Uterus (tissue), 4 donors: ENCODE results near the gene DNAH8. TPM values are rescaled to one million over a fixed set of nuclear protein-coding genes. Genes with fewer than 3 reads are reported as not detected.

Source experiments
- DNase-seq, 2 donors: peaks; one replicate each; pipeline ENCODE4 v3.0.0-alpha.2; 2019 to 2020
- H3K27ac ChIP-seq, 2 donors: fragments of 200-600 bp; sonication (generic); 1 replicate in 1 of 2; 2 replicates in 1 of 2; pipeline ENCODE4 v1.5.1; 2016 to 2018
- H3K27me3 ChIP-seq, 2 donors: fragments of 200-600 bp; sonication (generic); one replicate each; pipeline ENCODE4 v1.5.1; 2018 to 2019; ENCODE audit warnings: control low read depth in 1 of 2
- H3K36me3 ChIP-seq, 2 donors: fragments of 200-600 bp; sonication (generic); one replicate each; pipeline ENCODE4 v1.5.1; 2019; ENCODE audit warnings: control low read depth in 1 of 2
- H3K4me1 ChIP-seq, 2 donors: fragments of 200-600 bp; sonication (generic); one replicate each; pipeline ENCODE4 v1.5.1; 2018 to 2019; ENCODE audit warnings: control low read depth in 1 of 2
- H3K4me3 ChIP-seq, 2 donors: fragments of 200-600 bp; sonication (generic); 1 replicate in 1 of 2; 2 replicates in 1 of 2; pipeline ENCODE4 v1.5.1; 2018 to 2019; ENCODE audit warnings: mild to moderate bottlenecking in 1 of 2
- H3K9me3 ChIP-seq, 2 donors: fragments of 200-600 bp; sonication (generic); one replicate each; pipeline ENCODE4 v1.5.1; 2019; ENCODE audit warnings: control low read depth in 1 of 2
- POLR2A ChIP-seq, 2 donors: fragments of 450-650 bp; IDR thresholded peaks; one replicate each; pipeline ENCODE4 v1.6.1; 2016; ENCODE audit warnings: antibody characterized with exemption in 2 of 2, mild to moderate bottlenecking in 1 of 2, moderate library complexity in 1 of 2
- intact Hi-C: fragments of 100-400 bp; cut with DNase I; formaldehyde crosslinking; loops from one replicate; pipeline ENCODE4 v1.15.1; 2023; ENCODE audit warnings: low total_unique reads
- total RNA-seq, 4 donors: library from RNA; depleted of rRNA in 3 of 4; stranded (reverse); fragments of >200 nt in 3 of 4; gene quantifications; one replicate each; pipeline versions ENCODE4 v1.1.0 to v1.2.4, GENCODE V29; 2014 to 2023
- TF ChIP-seq, protein P1 (sequence below), 4 experiments: fragments of 200-600 bp in 2 of 4; fragments of 450-650 bp in 2 of 4; sonication (generic) in 2 of 4; IDR thresholded peaks; one replicate each; pipeline ENCODE4 v1.5.1; 2016 to 2019; ENCODE audit warnings: antibody characterized with exemption in 4 of 4, mild to moderate bottlenecking in 2 of 4, moderate library complexity in 1 of 4
- donor health status: DM: yes; HTN: yes; CAD: no.

Gene DNAH8
- total RNA-seq, 4 donors from 2014 or later: 0.03 to 0.69 TPM; not detected in 2

DNA sequence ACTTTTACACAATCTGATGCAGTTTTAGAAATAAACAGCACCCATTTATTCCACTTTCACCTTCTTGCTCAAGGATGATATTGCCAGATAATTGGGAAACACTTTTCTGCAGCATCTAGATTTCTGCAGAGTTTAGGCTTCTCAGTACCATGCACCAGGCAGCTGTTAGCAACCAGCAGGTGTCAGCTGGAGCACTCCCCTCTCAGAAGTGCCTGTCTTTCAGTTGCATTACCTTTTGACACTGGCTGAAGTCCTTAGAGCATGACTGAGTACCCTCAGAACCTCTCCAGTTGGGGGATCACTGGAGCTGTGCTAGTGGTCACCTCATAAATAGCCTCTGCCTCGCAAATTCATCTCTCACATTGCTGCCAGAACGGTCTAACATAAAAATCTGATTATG is 91.2 kb downstream of the DNAH8 start:
- Histone ChIP-seq H3K36me3 (no peaks in the 10 kb centered on the region), H3K9me3 (no peaks in the 10 kb centered on the region), H3K27me3 (peaks cover 0 to 5% of the 10 kb centered on the region in 2 donors), H3K27ac (no peak overlapping the region), H3K4me3 (no peak overlapping the region), H3K4me1 (no peaks in the 10 kb centered on the region)
- no peak for DNase-seq
- TF ChIP-seq, protein P1, sequence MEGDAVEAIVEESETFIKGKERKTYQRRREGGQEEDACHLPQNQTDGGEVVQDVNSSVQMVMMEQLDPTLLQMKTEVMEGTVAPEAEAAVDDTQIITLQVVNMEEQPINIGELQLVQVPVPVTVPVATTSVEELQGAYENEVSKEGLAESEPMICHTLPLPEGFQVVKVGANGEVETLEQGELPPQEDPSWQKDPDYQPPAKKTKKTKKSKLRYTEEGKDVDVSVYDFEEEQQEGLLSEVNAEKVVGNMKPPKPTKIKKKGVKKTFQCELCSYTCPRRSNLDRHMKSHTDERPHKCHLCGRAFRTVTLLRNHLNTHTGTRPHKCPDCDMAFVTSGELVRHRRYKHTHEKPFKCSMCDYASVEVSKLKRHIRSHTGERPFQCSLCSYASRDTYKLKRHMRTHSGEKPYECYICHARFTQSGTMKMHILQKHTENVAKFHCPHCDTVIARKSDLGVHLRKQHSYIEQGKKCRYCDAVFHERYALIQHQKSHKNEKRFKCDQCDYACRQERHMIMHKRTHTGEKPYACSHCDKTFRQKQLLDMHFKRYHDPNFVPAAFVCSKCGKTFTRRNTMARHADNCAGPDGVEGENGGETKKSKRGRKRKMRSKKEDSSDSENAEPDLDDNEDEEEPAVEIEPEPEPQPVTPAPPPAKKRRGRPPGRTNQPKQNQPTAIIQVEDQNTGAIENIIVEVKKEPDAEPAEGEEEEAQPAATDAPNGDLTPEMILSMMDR (IDR thresholded peaks at IDR 0.05): no peak
- TF ChIP-seq POLR2A (IDR thresholded peaks at IDR 0.05): no peak
- intact Hi-C loops: no loop called here

DNA sequence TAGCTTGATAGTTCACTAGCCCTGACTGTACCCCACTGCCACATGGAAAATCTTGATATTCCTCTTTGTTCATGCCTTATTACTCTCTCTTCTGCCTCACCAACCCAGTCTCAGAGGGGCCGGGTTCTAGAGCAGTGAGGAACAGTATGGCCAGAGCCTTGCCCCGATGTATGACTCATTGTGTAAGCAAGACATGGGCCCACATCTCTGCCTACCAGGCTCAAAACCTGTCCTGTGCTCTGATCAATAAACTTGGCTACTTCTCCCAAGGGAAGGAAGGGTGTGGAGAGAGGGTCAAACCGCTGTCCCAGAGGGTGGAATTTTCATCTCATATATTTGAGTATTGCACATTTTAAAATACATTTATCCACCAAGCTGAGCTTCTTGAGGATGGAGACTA is 91.7 kb downstream of the DNAH8 start:
- no peak for TF ChIP-seq POLR2A (IDR thresholded peaks at IDR 0.05)
- TF ChIP-seq, protein P1 (IDR thresholded peaks at IDR 0.05): no peak
- H3K27me3 ChIP-seq: peaks cover 0 to 5% of the 10 kb centered on the region in 2 donors
- no peaks in the 10 kb centered on the region for H3K4me1 ChIP-seq
- H3K36me3 ChIP-seq: no peaks in the 10 kb centered on the region
- no peak overlapping the region for H3K4me3 ChIP-seq
- DNase-seq: no peak
- intact Hi-C loops: no loop called here
- H3K27ac ChIP-seq: no peak overlapping the region
- H3K9me3 ChIP-seq: no peaks in the 10 kb centered on the region

DNA sequence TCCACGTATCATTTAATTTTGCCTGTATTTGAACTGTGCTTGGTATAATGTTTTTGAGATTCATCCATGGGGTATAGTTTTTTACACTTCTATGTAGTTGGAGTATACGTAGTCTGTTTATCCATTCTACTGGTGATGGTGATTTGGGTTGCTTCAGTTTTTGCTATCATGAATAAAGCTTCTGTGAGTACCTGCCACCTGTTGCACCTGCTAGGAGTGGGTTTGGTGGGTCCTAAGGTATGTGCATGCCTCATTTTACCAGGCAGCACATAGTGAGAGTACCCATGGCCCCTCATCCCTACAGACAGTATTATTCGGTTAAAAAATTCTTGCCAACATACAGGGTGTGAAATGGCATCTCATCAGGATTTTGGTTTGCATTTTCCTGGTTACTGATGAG is 92.9 kb downstream of the DNAH8 start:
- Histone ChIP-seq H3K36me3 (no peaks in the 10 kb centered on the region), H3K9me3 (no peaks in the 10 kb centered on the region), H3K27me3 (peaks cover 0 to 5% of the 10 kb centered on the region in 2 donors), H3K27ac (no peak overlapping the region), H3K4me1 (no peaks in the 10 kb centered on the region), H3K4me3 (no peak overlapping the region)
- intact Hi-C loops: no loop called here
- no peak for TF ChIP-seq POLR2A (IDR thresholded peaks at IDR 0.05)
- TF ChIP-seq, protein P1 (IDR thresholded peaks at IDR 0.05): no peak
- no peak for DNase-seq

DNA sequence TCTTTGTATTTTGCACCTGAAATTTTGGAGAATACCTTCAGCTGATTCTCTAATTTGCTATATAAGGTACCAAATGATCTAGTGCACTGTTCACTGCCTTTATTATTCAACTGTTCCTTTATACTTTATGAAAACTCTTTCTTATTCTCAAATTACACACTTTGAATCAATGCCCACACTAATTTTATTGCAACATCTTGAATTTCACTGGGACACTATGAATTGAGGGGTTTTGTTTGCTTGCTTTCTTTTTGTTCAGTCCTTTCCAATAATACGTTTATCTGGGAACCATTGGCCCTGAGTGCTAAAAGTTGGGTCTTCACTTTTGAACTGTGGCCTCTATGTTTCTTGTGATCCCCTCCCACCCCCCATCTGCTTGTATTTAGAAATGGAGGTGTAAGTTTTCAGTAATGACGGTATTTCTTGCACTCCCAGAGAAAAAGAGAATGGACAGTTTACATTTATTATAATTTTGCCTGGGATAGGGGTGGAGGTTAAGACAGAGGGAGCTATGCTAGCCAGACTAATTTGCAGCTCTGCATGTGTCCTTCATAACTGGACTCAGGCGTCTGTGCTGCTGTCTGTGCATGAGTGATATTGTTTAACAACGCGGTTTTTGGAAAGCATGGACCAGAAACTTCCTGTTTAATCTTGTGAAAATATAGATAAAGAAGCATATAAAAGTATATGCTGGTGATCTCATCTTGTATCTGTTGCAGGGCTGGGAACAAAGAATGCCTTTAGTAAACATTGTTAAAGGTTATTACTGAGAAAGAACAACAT is 98.1 kb downstream of the DNAH8 start:
- H3K9me3 ChIP-seq: no peaks in the 10 kb centered on the region
- H3K27me3 ChIP-seq: no peaks in the 10 kb centered on the region
- TF ChIP-seq, protein P1 (IDR thresholded peaks at IDR 0.05): no peak
- TF ChIP-seq POLR2A (IDR thresholded peaks at IDR 0.05): no peak
- H3K4me1 ChIP-seq: no peaks in the 10 kb centered on the region
- no peaks in the 10 kb centered on the region for H3K36me3 ChIP-seq
- DNase-seq: no peak
- intact Hi-C loops: no loop called here
- H3K27ac ChIP-seq: no peak overlapping the region
- H3K4me3 ChIP-seq: no peak overlapping the region

DNA sequence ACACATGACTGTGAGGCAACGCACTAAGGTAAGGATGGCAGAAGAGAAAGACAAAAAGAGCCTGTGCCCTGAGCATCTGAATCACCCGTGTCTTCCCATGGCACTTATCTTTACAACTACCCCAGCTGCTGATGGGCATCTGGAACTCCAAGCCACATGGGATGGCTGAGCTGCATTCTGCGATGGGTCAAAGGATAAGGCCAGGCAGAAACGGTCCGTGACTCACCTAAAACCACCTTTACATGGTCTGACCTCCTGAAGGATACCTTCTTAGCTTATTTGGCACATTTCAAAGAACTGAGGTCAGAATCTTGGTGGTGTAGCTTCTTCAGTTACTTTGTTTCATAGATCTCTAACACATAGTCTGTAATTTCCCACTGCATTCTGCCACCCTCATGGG is 99.7 kb downstream of the DNAH8 start:
- DNase-seq: no peak
- H3K27ac ChIP-seq: no peak overlapping the region
- intact Hi-C loops: no loop called here
- H3K9me3 ChIP-seq: no peaks in the 10 kb centered on the region
- no peaks in the 10 kb centered on the region for H3K36me3 ChIP-seq
- TF ChIP-seq POLR2A (IDR thresholded peaks at IDR 0.05): no peak
- TF ChIP-seq, protein P1 (IDR thresholded peaks at IDR 0.05): no peak
- H3K4me3 ChIP-seq: no peak overlapping the region
- H3K27me3 ChIP-seq: no peaks in the 10 kb centered on the region
- H3K4me1 ChIP-seq: no peaks in the 10 kb centered on the region
